ENCODE data around the gene ZNF768. TPM values are rescaled to one million over a fixed set of nuclear protein-coding genes. Genes with fewer than 3 reads are reported as not detected.

ZNF768 gene
- total and polyA plus RNA-seq, 2 donors from 2014 or later, result 36.2 to 46.9 TPM

DNA sequence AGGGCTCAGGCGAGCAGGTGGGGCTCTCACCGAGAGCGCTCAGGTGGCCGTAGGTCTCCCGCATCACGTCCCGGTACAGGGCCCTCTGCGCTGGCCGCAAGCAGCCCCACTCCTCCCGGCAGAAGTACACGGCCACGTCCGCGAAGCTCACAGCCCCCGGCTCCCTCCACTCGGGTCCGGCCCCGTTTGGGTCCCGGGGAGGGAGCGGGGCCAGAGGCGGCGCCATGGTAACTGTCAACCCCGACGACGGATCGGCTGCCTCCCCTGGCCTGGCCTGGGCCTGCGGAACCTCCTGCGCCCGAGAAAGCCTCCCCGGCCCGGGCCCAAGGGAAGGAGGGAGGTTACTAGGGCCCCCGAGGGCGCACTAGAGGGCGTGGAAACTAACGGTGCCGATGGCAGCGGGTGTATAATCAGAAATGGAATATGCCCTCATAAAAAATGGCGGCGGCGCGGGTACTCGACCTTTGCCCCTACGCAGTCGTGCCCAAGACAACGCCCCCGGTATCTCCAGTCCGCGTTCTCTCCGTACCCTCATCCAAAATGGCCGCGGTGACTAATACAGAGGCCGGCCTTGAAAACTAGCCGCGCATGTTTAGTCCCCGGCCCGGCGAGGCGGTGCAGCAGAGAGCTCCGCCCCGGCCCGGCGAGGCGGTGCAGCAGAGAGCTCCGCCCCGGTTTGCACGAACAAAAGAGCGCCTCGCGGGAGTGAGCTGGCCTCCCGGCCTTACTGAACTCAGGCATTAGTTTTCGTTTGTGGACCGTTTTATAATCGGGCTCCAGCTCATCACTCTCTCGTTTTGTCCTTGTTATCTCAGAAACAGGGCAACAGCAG, 31.8 kb upstream of the ZNF768 start, which contains the start of gene ZNF764:
Gene ZNF764, minus strand, starts transcription at position 418 of the 832 bp plus-strand sequence. Its CDS starts 192 bp downstream, at position 226.
- intact Hi-C loops (cut with DNase I), result no loop called here
- FAIRE-seq (peak; percentile 97), DNase-seq (peak; percentile 98 to 99 (median 98))
- H3K36me3 ChIP-seq (ENCODE audit: control insufficient read depth in 2 of 3, insufficient read depth in 3 of 3, low read length in 3 of 3), result peaks cover 0 to 8% (median 6%) of the 10 kb centered on the region in 3 donors
- no peaks in the 10 kb centered on the region for H3K9me3 ChIP-seq (ENCODE audit: control insufficient read depth in 2 of 3, insufficient read depth in 1 of 3, low read length in 3 of 3)
- peaks cover 0 to 2% (median 0%) of the 10 kb centered on the region in 3 donors for H3K4me1 ChIP-seq (ENCODE audit: control insufficient read depth in 2 of 3, insufficient read depth in 2 of 3, low read depth in 1 of 3, low read length in 3 of 3)
- H3K27ac ChIP-seq (ENCODE audit: low read depth in 2 of 2, low read length in 2 of 2), result peak within 1 kb of the TSS; percentile 94 to 95
- H3K4me3 ChIP-seq (ENCODE audit: low read length in 3 of 3), result peak within 1 kb of the TSS; percentile 61 to 83 (median 71)
- no peaks in the 10 kb centered on the region for H3K27me3 ChIP-seq (ENCODE audit: control insufficient read depth, insufficient read depth, low read length)
- TF ChIP-seq CTCF (IDR thresholded peaks at IDR 0.05; ENCODE audit: borderline replicate concordance, extremely low read depth, insufficient read depth), result peak; percentile 9
- peak within 1 kb of the TSS; percentile 44 to 81 (median 70) for H3K9ac ChIP-seq (ENCODE audit: low read length in 3 of 3)

DNA sequence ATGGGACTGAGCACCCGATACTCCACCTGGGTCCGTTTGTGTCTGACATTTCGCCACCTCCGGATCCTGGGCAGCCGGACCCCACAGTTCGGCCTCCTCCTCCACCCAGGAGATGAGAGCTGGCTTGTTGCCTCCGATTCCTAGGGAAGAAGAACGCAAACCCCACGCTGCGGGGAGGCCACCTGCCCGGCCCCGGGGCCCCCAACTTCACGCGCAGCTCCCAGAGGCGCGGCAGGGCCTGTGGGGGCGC, 31.3 kb upstream of the ZNF768 start:
- Histone ChIP-seq H3K9me3 (ENCODE audit: control insufficient read depth in 2 of 3, insufficient read depth in 1 of 3, low read length in 3 of 3) (no peaks in the 10 kb centered on the region), H3K36me3 (ENCODE audit: control insufficient read depth in 2 of 3, insufficient read depth in 3 of 3, low read length in 3 of 3) (peaks cover 0 to 9% (median 6%) of the 10 kb centered on the region in 3 donors), H3K4me3 (ENCODE audit: low read length in 3 of 3) (peak overlapping the region; percentile 51 to 83 (median 71)), H3K4me1 (ENCODE audit: control insufficient read depth in 2 of 3, insufficient read depth in 2 of 3, low read depth in 1 of 3, low read length in 3 of 3) (peaks cover 0 to 2% (median 0%) of the 10 kb centered on the region in 3 donors), H3K27ac (ENCODE audit: low read depth in 2 of 2, low read length in 2 of 2) (peak overlapping the region; percentile 94 to 95), H3K9ac (ENCODE audit: low read length in 3 of 3) (peak overlapping the region; percentile 44 to 81 (median 70)), H3K27me3 (ENCODE audit: control insufficient read depth, insufficient read depth, low read length) (no peaks in the 10 kb centered on the region)
- TF ChIP-seq CTCF (IDR thresholded peaks at IDR 0.05; ENCODE audit: borderline replicate concordance, extremely low read depth, insufficient read depth), result no peak
- intact Hi-C loops (cut with DNase I), result no loop called here
- peak in 2 of 5 donors; percentile 52 to 75 for DNase-seq
- FAIRE-seq, result no peak

DNA sequence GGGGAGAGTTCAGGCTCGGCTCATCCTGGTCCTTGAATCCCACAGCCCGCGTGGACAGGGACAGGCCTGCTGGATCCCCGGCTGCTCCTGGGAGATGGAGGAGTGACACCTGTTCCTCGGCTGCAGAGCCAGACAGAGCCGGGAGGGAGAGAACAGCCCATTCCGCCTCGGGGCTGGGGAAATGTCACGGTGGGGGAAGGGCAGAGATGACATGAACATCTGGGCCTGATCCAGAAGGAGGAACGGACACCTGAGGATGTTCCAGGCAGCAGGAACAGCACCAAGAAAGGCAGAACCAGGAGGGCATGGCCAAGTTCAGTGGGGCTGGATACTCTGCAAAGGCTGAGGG, 29.7 kb upstream of the ZNF768 start:
- no peak for TF ChIP-seq CTCF (IDR thresholded peaks at IDR 0.05; ENCODE audit: borderline replicate concordance, extremely low read depth, insufficient read depth)
- Histone ChIP-seq H3K4me1 (ENCODE audit: control insufficient read depth in 2 of 3, insufficient read depth in 2 of 3, low read depth in 1 of 3, low read length in 3 of 3) (peaks cover 0 to 2% (median 0%) of the 10 kb centered on the region in 3 donors), H3K27ac (ENCODE audit: low read depth in 2 of 2, low read length in 2 of 2) (no peak overlapping the region), H3K4me3 (ENCODE audit: low read length in 3 of 3) (no peak overlapping the region), H3K27me3 (ENCODE audit: control insufficient read depth, insufficient read depth, low read length) (no peaks in the 10 kb centered on the region), H3K9ac (ENCODE audit: low read length in 3 of 3) (no peak overlapping the region), H3K9me3 (ENCODE audit: control insufficient read depth in 2 of 3, insufficient read depth in 1 of 3, low read length in 3 of 3) (no peaks in the 10 kb centered on the region), H3K36me3 (ENCODE audit: control insufficient read depth in 2 of 3, insufficient read depth in 3 of 3, low read length in 3 of 3) (peaks cover 0 to 9% (median 6%) of the 10 kb centered on the region in 3 donors)
- FAIRE-seq, result no peak
- intact Hi-C loops (cut with DNase I), result no loop called here
- no peak for DNase-seq
